Panc1 (cell line): ENCODE measurements around the gene MED12L. TPM values are rescaled to one million over a fixed set of nuclear protein-coding genes. Genes with fewer than 3 reads are reported as not detected.
A peak's percentile ranks its signal among the peaks of the same experiment; 100 is the strongest.

Source experiments
- ATAC-seq: fragments of 200-7000 bp; cut with Tn5 transposase; 2 replicates; pipeline ENCODE4 v1.9.1; 2020; ENCODE audit warnings: mild to moderate bottlenecking, moderate library complexity
- BruUV-seq: library from RNA; stranded (reverse); fragments of 400-500 nt; replicated peaks from 2 replicates; lab custom pipeline; 2021; lab: Mats Ljungman, UMichigan
- CTCF ChIA-PET: fragments of 300-600 bp; sonication (Branson Sonifier 250); formaldehyde crosslinking; loops from one replicate; lab custom pipeline; 2022; ENCODE audit warnings: antibody characterized with exemption; lab: Charles Lee
- POLR2A ChIA-PET: fragments of 300-600 bp; sonication (Branson Sonifier 250); formaldehyde crosslinking; loops from one replicate; lab custom pipeline; 2022; ENCODE audit warnings: antibody characterized with exemption; lab: Charles Lee
- DNase-seq: peaks from one replicate; pipeline ENCODE4 v3.0.0-alpha.2; 2010; ENCODE audit warnings: low read depth, low spot score
- H3K27ac ChIP-seq: 2 replicates; pipeline ENCODE4 v1.5.1; 2011; ENCODE audit warnings: mild to moderate bottlenecking, low read length, inconsistent platforms
- H3K27me3 ChIP-seq: fragments of 200-500 bp; sonication (Bioruptor generic); 2 replicates; pipeline ENCODE4 v1.6.0; 2014; ENCODE audit warnings: low read length, inconsistent platforms; ENCODE audit not compliant: control insufficient read depth, insufficient read depth
- H3K36me3 ChIP-seq: fragments of 200-500 bp; sonication (Bioruptor generic); 2 replicates; pipeline ENCODE4 v1.5.1; 2014; ENCODE audit warnings: inconsistent platforms, mild to moderate bottlenecking, low read length, moderate library complexity; ENCODE audit not compliant: control insufficient read depth, insufficient read depth
- H3K4me1 ChIP-seq: 2 replicates; pipeline ENCODE4 v1.5.1; 2011; ENCODE audit warnings: inconsistent platforms, mild to moderate bottlenecking, low read length, moderate library complexity; ENCODE audit not compliant: control insufficient read depth, insufficient read depth
- H3K4me3 ChIP-seq, 2 experiments: 2 replicates each; pipeline ENCODE4 v1.5.1; 2011 to 2012; ENCODE audit warnings: low read depth in 2 of 2, low read length in 2 of 2, mild to moderate bottlenecking in 2 of 2, inconsistent platforms in 1 of 2, moderate library complexity in 1 of 2
- H3K9me3 ChIP-seq: fragments of 200-500 bp; sonication (Bioruptor generic); 2 replicates; pipeline ENCODE4 v1.5.1; 2014; ENCODE audit warnings: low read depth, mild to moderate bottlenecking, inconsistent platforms, low read length, moderate library complexity; ENCODE audit not compliant: control insufficient read depth, insufficient read depth
- POLR2AphosphoS5 ChIP-seq: IDR thresholded peaks from 2 replicates; pipeline ENCODE4 v1.6.1; 2012; ENCODE audit warnings: mild to moderate bottlenecking, low read depth, low read length, moderate library complexity
- REST ChIP-seq, 2 experiments: IDR thresholded peaks; 2 replicates each; pipeline ENCODE4 v1.6.1; 2011 to 2012; ENCODE audit warnings: low read depth in 2 of 2, control low read depth in 1 of 2, low read length in 1 of 2, mild to moderate bottlenecking in 1 of 2, moderate library complexity in 1 of 2; ENCODE audit not compliant: insufficient read depth in 1 of 2
- SIN3A ChIP-seq: IDR thresholded peaks from 2 replicates; pipeline ENCODE4 v1.6.1; 2012; ENCODE audit warnings: low read depth, mild to moderate bottlenecking, low read length, moderate library complexity, borderline replicate concordance; ENCODE audit not compliant: insufficient read depth
- TCF7L2 ChIP-seq: IDR thresholded peaks from 2 replicates; pipeline ENCODE4 v1.6.1; 2011; ENCODE audit warnings: mild to moderate bottlenecking, low read depth, low read length, inconsistent platforms
- in situ Hi-C: cut with HindIII; loops from 2 replicates; pipeline ENCODE4 v1.10.0; 2016; ENCODE audit warnings: low sequenced_read_pairs, low pct_unique_long_range_greater_than_20kb
- intact Hi-C: fragments of 100-400 bp; cut with micrococcal nuclease; formaldehyde crosslinking; loops from one replicate; pipeline ENCODE4 v1.10.0; 2022; ENCODE audit not compliant: unreplicated experiment
- total RNA-seq: library from RNA; stranded (reverse); gene quantifications from one replicate; pipeline ENCODE4 v1.2.1, GENCODE V29; 2021; ENCODE audit not compliant: unreplicated experiment
- TF ChIP-seq, protein P1 (sequence below): fragments of 450-650 bp; IDR thresholded peaks from 2 replicates; pipeline ENCODE4 v1.5.1; 2017; ENCODE audit warnings: mild to moderate bottlenecking

MED12L gene
- total RNA-seq, 1 experiment from 2014 or later, result 2.8 TPM

- in situ Hi-C loops, result no loop called here
- no peak overlapping the region for H3K27ac ChIP-seq
- CTCF ChIA-PET, result no interaction called here
- POLR2A ChIA-PET, result no interaction called here
- intact Hi-C loops, result no loop called here
- H3K4me1 ChIP-seq, result no peaks in the 10 kb centered on the region
- no peak for DNase-seq
- no peak overlapping the region for H3K4me3 ChIP-seq
- no peaks in the 10 kb centered on the region for H3K36me3 ChIP-seq
- H3K9me3 ChIP-seq, result no peaks in the 10 kb centered on the region
- TF ChIP-seq POLR2AphosphoS5, result no peak
- TF ChIP-seq, protein P1, sequence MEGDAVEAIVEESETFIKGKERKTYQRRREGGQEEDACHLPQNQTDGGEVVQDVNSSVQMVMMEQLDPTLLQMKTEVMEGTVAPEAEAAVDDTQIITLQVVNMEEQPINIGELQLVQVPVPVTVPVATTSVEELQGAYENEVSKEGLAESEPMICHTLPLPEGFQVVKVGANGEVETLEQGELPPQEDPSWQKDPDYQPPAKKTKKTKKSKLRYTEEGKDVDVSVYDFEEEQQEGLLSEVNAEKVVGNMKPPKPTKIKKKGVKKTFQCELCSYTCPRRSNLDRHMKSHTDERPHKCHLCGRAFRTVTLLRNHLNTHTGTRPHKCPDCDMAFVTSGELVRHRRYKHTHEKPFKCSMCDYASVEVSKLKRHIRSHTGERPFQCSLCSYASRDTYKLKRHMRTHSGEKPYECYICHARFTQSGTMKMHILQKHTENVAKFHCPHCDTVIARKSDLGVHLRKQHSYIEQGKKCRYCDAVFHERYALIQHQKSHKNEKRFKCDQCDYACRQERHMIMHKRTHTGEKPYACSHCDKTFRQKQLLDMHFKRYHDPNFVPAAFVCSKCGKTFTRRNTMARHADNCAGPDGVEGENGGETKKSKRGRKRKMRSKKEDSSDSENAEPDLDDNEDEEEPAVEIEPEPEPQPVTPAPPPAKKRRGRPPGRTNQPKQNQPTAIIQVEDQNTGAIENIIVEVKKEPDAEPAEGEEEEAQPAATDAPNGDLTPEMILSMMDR, result peak; percentile 32
- no peak for ATAC-seq
- BruUV-seq, result no TSS peak
- H3K27me3 ChIP-seq, result no peaks in the 10 kb centered on the region
Observed at GRCh38 chr3:151421938-151422337, 336.5 kb downstream of the MED12L start.

DNA sequence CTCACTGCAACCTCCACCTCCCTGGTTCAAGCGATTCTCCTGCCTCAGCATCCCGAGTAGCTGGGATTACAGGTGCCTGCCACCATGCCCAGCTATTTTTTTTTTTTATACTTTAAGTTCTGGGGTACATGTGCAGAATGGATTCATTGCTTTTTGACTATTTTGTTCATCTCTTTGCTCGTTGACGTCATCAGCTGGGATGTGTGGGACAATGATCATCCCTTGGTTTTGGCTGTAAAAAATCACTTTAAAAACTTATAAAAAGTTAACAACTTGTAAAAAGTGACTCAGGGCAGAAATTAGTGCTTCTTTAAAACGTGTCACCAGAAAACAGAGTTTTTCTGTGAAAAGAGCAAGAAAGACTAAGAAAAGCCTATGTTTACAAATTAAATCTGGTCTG, 337.6 kb downstream of the MED12L start:
- CTCF ChIA-PET, result no interaction called here
- POLR2A ChIA-PET, result no interaction called here
- Histone ChIP-seq H3K27me3 (no peaks in the 10 kb centered on the region), H3K27ac (no peak overlapping the region), H3K4me3 (no peak overlapping the region), H3K4me1 (no peaks in the 10 kb centered on the region), H3K36me3 (no peaks in the 10 kb centered on the region), H3K9me3 (no peaks in the 10 kb centered on the region)
- no TSS peak for BruUV-seq
- DNase-seq (no peak), ATAC-seq (no peak)
- in situ Hi-C loops, result no loop called here
- TF ChIP-seq POLR2AphosphoS5 (no peak), REST (IDR thresholded peaks at IDR 0.05; ENCODE audit: insufficient read depth in 1 of 2, low read depth in 2 of 2, low read length in 1 of 2) (no peak), TCF7L2 (no peak), SIN3A (no peak)
- TF ChIP-seq, protein P1, result no peak
- intact Hi-C loops, result no loop called here
